Cardiac fibroblast (primary cell): ENCODE measurements around the gene GPR26.

Source experiments
- DNase-seq, 2 donors: peaks; one replicate each; pipeline versions ENCODE4 v3.0.0 to v3.0.0-alpha.2; 2010; ENCODE audit warnings: low read depth in 2 of 2
- H3K4me3 ChIP-seq, 2 donors: replicated peaks in 1 of 2; 1 replicate in 1 of 2; 2 replicates in 1 of 2; pipeline ENCODE4 v1.5.1; 2011; ENCODE audit warnings: low read depth in 2 of 2, low read length in 2 of 2, mild to moderate bottlenecking in 2 of 2, moderate library complexity in 1 of 2
- CTCF ChIP-seq: IDR thresholded peaks from one replicate; pipeline ENCODE4 v1.5.1; 2011; ENCODE audit warnings: low read depth, mild to moderate bottlenecking, low read length, inconsistent platforms

Gene GPR26

GRCh38 chr10:123643315-123643714, 22.8 kb upstream of the GPR26 start:
- no peak overlapping the region for H3K4me3 ChIP-seq
- no peak for DNase-seq
- no peak for TF ChIP-seq CTCF

- no peak for TF ChIP-seq CTCF
- DNase-seq = no peak
- H3K4me3 ChIP-seq = no peak overlapping the region
Observed at GRCh38 chr10:123645016-123645415, 21.1 kb upstream of the GPR26 start.

GRCh38 chr10:123645615-123646014, 20.5 kb upstream of the GPR26 start:
- TF ChIP-seq CTCF = no peak
- DNase-seq = no peak
- H3K4me3 ChIP-seq = no peak overlapping the region

GRCh38 chr10:123648595-123648994, 17.6 kb upstream of the GPR26 start:
- H3K4me3 ChIP-seq = no peak overlapping the region
- no peak for DNase-seq
- no peak for TF ChIP-seq CTCF

GRCh38 chr10:123649676-123650075, 16.5 kb upstream of the GPR26 start:
- no peak for TF ChIP-seq CTCF
- DNase-seq = no peak
- H3K4me3 ChIP-seq = no peak overlapping the region

- no peak overlapping the region for H3K4me3 ChIP-seq
Observed at GRCh38 chr10:123651421-123652047, 14.6 kb upstream of the GPR26 start.

More at GRCh38 chr10:123651421-123652047, 14.6 kb upstream of the GPR26 start:
- no peak for DNase-seq
- TF ChIP-seq CTCF = no peak
